NCI-H1092 treated with DMSO at 0.1 percent for 48 hours (cell line): ENCODE data around the gene INHBC.
"Not testable (repeated sequence)": the region's sequence is repeated elsewhere in the genome, so short reads cannot be mapped to it uniquely, and the experiment has no call there.

Source experiments
- DNase-seq: peaks from one replicate; lab custom pipeline; 2025; lab: John Stamatoyannopoulos, UW

INHBC gene, protein sequence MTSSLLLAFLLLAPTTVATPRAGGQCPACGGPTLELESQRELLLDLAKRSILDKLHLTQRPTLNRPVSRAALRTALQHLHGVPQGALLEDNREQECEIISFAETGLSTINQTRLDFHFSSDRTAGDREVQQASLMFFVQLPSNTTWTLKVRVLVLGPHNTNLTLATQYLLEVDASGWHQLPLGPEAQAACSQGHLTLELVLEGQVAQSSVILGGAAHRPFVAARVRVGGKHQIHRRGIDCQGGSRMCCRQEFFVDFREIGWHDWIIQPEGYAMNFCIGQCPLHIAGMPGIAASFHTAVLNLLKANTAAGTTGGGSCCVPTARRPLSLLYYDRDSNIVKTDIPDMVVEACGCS

DNA sequence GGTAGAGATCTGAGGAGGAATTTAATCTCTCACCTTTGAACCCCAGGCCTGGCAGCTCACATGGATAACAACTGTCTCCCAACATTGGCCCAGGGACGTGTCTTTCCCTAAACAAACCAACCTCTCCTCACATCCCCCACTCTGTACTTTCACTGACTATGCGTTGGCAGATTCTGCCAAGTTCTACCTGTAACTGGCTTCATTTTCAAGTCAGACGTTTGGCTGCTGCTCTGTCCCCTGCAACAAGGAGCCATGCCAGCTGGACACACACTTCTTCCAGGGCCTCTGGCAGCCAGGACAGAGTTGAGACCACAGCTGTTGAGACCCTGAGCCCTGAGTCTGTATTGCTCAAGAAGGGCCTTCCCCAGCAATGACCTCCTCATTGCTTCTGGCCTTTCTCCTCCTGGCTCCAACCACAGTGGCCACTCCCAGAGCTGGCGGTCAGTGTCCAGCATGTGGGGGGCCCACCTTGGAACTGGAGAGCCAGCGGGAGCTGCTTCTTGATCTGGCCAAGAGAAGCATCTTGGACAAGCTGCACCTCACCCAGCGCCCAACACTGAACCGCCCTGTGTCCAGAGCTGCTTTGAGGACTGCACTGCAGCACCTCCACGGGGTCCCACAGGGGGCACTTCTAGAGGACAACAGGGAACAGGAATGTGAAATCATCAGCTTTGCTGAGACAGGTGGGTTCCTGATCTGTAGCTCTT, at the start of gene INHBC:
TSS of gene INHBC (plus strand) at position 268 of the 707 bp plus-strand sequence. CDS start at position 371, 103 bp downstream.
- no peak for DNase-seq

DNA sequence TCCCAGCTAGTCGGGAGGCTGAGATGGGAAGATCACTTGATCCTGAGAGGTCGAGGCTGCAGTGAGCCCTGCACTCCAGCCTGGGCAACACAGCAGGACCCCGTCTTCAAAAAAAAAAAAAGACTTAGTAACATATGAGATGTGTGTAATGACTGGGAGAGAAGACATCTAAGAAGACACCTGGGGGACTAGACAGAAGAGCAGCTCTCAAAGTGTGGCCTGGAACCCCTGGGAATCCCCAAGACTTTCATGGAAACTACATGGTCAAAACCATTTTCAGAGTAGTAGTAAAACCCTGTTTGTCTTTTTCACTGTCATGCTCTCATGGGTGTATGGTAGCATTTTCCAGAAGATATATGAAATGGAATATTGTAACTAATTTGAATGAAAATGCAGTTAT, 49.0 kb upstream of the INHBC start:
- DNase-seq, result no peak

- DNase-seq, result no peak
Observed at GRCh38 chr12:57386187-57386720, 48.3 kb upstream of the INHBC start.

- no peak for DNase-seq
Observed at GRCh38 chr12:57388425-57388824, 46.2 kb upstream of the INHBC start.

GRCh38 chr12:57389033-57389432, 45.6 kb upstream of the INHBC start:
- DNase-seq, result no peak

DNA sequence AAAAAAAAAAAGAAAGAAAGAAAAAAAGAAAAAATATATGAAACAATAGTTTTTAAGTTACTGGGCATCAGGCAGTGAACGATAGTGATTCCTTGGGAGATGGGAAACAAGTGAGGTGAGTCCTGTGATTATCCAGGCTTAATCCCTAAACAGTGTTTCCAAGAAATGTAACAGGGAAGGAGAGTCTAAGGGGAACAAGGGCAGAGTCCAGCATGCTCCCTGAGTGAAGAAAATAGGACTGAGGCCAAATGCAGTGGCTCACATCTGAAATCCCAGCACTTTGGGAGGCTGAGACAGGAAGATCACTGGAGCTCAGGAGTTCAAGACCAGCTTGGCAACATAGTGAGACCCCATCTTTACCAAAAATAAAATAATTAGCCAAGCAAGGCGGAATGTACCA, 44.4 kb upstream of the INHBC start:
- DNase-seq, result no peak

GRCh38 chr12:57395121-57395520, 39.5 kb upstream of the INHBC start:
- DNase-seq, result no peak

- no peak for DNase-seq
Observed at GRCh38 chr12:57397441-57397840, 37.1 kb upstream of the INHBC start.

DNA sequence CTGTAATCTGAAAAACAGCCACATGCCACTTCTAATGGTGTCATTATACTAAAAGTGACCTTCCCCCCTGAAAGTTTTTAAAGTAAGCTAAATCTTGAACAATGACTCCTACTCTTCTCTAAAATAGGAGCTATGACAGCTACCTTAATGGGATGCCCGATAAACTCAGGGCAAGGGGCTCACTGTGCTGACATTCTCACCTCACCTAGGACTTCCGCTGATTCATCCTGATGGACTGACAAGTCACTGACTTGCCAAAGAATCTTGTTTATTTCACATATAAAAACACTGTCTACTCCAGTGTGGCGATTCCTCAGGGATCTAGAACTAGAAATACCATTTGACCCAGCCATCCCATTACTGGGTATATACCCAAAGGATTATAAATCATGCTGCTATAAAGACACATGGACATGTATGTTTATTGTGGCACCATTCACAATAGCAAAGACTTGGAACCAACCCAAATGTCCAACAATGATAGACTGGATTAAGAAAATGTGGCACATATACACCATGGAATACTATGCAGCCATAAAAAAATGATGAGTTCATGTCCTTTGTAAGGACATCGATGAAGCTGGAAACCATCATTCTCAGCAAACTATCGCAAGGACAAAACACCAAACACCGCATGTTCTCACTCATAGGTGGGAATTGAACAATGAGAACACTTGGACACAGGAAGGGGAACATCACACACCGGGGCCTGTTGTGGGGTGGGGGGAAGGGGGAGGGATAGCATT, 34.7 kb upstream of the INHBC start:
- not testable (repeated sequence) for DNase-seq

- peak; percentile 2 for DNase-seq
Observed at GRCh38 chr12:57401165-57401564, 33.4 kb upstream of the INHBC start.

DNA sequence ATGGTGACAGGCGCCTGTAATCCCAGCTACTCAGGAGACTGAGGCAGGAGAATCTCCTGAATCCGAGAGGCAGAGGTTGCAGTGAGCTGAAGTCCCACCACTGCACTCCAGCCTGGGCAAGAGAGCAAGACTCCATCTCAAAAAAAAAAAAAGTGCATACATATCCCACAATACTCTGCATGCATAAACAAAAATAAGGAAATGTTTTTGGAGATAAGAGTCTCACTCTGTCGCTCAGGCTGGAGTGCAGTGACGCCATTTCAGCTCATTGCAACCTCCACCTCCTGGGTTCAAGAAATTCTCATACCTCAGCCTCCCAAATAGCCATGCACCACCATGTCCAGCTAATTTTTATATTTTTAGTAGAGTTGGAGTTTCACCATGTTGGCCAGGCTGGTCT, 32.4 kb upstream of the INHBC start:
- not testable (repeated sequence) for DNase-seq

GRCh38 chr12:57404966-57405640, 29.5 kb upstream of the INHBC start:
- no peak for DNase-seq

- DNase-seq, result no peak
Observed at GRCh38 chr12:57410534-57410933, 24.1 kb upstream of the INHBC start.

GRCh38 chr12:57414160-57414559, 20.4 kb upstream of the INHBC start:
- not testable (repeated sequence) for DNase-seq

GRCh38 chr12:57415088-57415487, 19.5 kb upstream of the INHBC start:
- no peak for DNase-seq

GRCh38 chr12:57416039-57416996, 18.3 kb upstream of the INHBC start:
- no peak for DNase-seq

- no peak for DNase-seq
Observed at GRCh38 chr12:57418255-57418654, 16.3 kb upstream of the INHBC start.

DNA sequence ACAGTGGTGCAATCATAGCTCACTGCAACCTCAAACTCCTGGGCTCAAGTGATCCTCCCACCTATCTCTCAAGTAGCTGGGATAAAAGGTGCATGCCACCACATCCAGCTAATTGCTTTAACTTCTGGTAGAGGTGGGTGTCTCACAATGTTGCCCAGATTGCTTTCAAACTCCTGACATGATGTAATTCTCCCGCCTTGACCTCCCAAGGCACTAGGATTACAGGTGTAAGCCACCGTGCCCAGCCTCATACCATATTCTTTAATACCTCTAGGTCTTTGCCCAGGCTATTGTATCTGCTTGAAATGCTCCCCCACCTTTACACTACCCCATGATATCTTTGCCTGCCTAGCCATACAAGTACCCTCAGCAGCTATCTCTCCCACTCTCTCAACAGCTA, 15.1 kb upstream of the INHBC start:
- no peak for DNase-seq

GRCh38 chr12:57420482-57420881, 14.1 kb upstream of the INHBC start:
- DNase-seq, result no peak

DNA sequence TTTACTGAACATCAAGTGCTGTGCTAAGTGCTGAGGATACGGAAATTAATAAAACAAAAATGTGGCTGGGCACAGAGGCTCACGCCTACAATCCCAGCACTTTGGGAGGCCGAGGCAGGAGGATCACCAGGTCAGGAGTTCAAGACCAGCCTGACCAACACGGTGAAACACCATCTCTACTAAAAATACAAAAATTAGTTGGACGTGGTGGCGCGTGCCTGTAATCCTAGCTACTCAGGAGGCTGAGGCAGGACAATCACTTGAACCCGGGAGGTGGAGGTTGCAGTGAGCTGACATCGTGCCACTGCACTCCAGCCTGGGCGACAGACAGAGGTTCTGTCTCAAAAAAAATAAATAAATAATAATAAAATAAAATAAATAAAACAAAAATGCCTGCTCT, 7.6 kb upstream of the INHBC start:
- DNase-seq, result not testable (repeated sequence)

GRCh38 chr12:57428965-57429364, 5.6 kb upstream of the INHBC start:
- no peak for DNase-seq
